ENCODE measurements around the gene GRIN2D.

The GRIN2D gene

DNA sequence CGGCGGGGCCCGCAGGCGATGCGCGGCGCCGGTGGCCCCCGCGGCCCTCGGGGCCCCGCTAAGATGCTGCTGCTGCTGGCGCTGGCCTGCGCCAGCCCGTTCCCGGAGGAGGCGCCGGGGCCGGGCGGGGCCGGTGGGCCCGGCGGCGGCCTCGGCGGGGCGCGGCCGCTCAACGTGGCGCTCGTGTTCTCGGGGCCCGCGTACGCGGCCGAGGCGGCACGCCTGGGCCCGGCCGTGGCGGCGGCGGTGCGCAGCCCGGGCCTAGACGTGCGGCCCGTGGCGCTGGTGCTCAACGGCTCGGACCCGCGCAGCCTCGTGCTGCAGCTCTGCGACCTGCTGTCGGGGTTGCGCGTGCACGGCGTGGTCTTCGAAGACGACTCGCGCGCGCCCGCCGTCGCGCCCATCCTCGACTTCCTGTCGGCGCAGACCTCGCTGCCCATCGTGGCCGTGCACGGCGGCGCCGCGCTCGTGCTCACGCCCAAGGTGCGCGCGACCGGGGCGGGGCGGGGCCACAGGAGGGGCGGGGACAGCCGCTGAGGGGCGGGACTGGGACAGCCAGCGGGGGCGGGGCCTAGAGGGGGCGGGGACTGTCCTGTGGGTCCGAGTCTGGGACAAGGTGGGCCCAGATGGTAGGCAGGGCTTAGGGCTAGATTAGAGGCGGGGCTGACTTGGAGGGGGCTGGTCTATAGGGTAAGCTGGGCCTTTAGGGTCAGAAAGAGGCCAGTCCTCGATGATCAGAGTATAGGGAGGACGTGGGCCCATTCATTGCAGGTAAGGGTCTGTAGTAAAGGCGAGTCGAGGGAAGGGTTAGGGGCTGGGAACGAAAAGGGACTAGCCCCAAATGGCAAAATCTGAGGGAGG, 5.1 kb downstream of the GRIN2D start:
- peak; percentile 85 for DNase-seq

DNA sequence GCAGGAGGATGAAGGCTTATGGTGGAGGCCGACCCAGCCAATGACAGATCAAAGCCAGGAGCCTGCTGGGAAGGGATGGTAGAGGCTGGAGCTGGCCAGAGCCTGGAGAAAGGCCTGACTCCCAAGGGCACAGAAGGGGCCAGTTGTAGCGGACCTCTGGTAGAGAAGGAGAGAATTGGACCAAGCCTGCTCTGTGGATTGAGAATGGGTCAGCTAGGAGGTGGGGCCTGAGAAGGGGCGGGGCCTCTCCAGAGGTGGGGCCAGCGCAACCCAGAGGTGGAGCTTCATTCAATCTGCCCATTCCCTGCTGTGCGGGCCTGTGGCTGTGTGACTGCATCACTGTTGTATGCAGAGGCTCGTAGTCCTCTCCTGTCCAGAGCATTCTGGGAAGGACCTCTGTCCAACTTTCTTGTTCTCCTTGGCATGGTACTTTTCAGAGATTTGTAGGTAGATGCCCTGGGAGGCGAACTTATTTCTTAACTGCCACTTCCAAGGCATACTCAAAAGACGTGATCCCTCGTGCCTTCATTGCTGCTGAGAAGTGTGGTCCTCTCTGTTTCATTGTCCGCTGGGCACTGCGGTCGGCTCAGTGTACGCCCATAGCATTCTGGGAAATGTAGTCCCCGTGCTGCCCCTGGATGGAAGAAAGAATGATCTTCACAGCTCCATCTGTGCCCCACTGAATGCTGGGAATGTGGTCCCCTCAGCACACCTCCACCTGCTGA, 6.7 kb downstream of the GRIN2D start:
- peak; percentile 97 for DNase-seq

DNA sequence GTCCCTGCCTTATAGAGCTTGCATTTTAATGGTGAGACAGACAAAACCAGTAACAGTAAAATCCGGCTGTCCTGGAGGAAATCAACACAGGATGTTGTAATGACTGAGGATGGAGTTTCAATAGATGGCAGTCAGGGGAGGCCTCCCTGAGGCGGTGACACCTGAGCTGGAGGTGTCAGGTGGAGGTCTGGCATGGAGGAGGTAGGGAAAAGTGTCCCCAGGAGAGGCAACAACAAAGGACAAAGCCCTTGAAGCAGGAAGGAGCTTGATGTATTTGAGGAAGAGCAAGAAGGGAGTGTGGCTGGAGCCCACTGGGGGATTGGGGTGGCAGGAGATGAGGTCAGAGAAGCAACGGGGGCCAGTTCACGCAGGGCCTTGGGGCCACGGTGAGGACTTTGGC, 7.8 kb downstream of the GRIN2D start:
- DNase-seq: peak; percentile 44

DNA sequence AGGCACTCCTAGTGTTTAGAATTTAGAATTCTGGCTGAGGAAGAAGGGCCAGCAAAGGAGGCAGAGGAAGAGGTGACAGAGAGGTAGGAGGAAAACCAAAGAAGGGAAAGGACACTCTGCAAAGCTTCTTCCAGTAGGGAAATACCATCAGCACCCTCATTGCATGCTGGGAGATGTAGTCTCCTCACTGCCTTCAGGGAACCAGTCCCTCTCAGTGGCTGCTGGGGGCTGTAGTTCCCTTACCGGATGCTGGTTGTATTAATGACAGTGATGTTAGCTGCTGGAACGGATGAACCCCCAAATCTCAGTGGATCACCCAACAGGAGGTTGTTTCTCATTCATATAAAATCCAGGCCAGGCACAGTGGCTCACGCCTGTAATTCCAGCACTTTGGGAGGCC, 10.1 kb downstream of the GRIN2D start:
- DNase-seq: peak; percentile 51

DNA sequence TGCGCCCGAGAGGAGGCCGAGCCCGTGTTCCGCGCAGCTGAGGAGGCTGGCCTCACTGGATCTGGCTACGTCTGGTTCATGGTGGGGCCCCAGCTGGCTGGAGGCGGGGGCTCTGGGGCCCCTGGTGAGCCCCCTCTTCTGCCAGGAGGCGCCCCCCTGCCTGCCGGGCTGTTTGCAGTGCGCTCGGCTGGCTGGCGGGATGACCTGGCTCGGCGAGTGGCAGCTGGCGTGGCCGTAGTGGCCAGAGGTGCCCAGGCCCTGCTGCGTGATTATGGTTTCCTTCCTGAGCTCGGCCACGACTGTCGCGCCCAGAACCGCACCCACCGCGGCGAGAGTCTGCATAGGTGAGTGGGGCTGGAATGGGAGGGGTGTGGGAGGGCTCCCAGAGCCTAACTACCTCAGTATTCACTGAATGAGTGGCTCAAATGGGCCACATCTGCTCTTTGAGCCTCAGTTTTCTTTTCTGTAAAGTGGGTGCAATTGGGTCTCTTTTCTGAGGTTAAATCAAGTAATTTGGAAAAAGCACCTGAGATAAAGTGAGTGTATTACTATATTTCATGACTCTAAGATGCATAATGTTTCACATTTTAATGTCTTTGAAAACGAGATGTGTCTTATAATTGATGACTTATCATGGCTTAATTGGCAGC, 11.7 kb downstream of the GRIN2D start:
- no peak for DNase-seq

DNA sequence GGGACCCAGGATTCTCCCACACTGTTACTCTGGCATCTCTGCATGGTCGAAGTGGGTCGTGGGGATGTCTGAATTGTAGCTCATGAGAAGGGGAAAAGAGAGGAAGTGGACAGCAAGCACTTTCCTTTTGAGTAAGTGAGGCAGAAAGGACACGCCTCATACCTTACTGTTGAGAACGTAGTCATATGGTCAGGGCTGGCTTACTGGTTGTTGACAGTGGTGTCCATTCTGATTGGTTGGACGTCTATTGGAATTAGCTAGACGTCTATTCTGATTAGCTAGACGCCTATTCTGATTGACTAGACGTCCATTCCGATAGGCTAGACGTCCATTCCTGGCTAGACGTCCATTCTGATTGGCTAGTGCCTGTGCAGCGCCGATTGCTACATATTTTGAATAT, 12.4 kb downstream of the GRIN2D start:
- no peak for DNase-seq

DNA sequence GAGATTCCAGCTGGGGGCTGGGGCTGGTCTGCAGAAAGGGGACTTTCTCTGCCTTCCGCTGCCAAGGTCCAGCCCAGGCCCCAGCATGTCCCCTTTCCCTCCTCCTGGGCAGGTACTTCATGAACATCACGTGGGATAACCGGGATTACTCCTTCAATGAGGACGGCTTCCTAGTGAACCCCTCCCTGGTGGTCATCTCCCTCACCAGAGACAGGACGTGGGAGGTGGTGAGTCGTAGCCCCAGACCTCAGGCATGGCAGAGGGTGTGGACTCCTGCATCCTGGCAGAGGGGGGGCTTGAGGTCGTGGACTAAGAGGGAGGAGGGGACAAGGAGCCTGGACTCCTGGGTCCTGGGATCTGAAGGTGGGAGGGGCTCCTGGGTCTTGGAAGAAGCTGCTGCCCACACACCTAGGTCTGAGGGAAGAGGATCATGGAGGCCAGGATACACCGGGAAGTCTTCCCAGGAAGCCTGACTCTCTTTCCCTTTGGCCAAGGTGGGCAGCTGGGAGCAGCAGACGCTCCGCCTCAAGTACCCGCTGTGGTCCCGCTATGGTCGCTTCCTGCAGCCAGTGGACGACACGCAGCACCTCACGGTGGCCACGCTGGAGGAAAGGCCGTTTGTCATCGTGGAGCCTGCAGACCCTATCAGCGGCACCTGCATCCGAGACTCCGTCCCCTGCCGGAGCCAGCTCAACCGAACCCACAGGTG, 20.6 kb downstream of the GRIN2D start:
- no peak for DNase-seq

DNA sequence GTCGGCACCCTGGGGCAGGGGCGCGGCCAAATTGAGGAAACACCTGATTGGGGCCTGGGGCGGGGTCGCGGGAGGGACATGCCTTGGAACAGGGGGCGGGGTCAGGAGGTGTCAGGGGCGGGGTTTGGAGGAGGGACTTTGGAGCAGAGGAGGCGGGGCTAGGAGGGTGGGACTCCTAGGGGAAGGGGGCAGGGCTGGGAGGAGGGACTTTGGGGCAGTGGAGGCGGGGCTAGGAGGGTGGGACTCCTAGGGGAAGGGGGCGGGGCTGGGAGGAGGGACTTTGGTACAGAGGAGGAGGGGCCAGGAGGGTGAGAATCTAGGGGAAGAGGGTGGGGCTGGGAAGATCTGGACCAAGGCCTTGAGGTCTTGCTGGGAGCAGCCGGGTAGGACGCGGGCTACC, 21.9 kb downstream of the GRIN2D start:
- peak; percentile 51 for DNase-seq

DNA sequence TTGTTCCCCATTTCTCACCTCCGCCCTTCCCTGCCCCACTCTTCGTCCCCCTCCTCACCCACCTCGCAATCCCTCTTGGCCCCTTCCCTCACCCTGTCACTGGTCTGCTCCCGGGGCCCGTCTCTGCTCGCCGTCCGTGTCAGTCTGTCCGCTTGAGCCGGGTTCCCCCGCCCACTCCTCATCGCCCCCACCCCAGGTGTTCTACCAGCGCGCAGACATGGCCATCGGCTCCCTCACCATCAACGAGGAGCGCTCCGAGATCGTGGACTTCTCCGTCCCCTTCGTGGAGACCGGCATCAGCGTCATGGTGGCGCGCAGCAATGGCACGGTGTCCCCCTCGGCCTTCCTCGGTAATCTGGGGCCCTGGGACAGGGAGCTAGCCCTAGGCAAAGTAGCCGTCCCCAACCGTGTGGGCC, 22.3 kb downstream of the GRIN2D start:
- no peak for DNase-seq

DNA sequence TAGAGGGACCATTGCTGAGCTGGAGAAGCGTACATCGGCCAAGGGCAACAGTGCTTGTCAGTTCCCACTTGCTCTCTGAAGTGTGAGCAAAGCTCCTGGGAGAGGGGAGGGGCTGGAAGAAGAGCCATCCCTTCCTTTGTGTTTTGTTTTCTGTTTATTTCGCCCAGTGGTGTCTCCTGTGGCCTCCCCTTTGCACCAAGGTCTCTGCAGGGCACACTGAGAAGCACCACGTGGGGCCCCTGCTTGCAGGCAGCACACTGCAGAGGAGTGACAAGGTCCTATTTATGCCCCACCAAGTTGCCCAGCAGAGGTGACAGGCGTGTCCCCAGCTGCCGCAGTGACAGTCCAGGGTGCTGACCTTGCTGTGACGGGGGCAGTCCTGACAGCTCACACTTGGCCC, 24.0 kb downstream of the GRIN2D start:
- DNase-seq: no peak

DNA sequence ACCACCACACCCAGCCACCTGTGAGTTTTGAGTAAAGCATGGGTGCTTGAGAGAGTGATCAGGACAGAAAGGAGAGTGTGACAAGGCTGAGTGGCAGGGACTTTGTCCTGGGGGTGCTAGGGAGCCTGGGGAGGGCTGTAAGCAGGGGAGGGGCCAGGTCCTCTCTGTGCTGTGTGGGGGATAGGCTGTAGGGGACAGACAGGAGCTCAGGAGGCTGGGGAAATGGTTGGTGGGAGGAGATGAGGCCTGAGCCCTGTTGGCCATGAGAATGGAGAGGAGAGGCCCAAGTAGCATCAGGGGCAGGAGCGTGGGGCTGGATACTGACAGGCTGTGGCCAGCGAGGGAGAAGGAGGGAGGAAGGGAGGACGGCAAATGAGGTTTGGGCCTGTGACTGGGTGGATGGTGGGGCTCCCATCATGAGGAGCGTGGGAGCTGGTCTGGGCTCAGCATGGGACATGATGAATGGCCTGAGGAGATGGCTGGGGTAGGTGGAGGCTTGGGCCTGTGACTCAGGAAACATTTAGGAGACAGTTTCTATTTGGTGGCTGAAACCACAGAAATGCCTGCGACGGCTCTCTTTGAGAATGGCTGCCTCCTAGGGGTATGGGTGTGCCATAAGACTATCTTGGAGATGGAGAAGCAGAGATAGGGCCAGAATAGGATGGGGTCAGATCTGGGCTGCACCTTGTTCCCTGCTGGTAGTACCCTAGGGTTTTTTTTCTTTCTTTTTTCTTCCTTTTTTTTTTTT, 25.0 kb downstream of the GRIN2D start:
- no peak for DNase-seq

DNA sequence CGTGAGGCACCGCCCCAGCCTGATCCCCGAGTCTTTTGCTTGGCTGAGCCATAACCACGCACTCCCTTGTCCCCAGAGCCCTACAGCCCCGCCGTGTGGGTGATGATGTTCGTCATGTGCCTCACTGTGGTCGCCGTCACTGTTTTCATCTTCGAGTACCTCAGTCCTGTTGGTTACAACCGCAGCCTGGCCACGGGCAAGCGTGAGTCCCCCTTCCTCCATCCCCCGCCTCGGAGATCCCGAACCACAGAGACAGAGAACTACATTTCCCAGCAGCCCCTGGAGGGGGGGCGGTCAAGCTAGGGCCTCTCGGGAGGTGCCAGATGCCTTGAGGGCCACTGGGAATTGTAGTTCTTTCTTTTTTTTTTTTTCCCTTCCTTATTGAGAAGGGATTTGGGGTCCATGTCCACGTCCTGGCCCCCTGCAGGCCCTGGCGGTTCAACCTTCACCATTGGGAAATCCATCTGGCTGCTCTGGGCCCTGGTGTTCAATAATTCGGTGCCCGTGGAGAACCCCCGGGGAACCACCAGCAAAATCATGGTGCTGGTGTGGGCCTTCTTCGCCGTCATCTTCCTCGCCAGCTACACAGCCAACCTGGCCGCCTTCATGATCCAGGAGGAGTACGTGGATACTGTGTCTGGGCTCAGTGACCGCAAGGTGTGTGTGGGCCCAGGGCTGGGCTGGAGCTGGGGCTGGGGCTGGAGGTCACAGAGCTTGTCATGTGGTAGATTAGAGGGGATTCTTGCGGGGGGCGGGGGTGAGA, 25.9 kb downstream of the GRIN2D start:
- DNase-seq: no peak

DNA sequence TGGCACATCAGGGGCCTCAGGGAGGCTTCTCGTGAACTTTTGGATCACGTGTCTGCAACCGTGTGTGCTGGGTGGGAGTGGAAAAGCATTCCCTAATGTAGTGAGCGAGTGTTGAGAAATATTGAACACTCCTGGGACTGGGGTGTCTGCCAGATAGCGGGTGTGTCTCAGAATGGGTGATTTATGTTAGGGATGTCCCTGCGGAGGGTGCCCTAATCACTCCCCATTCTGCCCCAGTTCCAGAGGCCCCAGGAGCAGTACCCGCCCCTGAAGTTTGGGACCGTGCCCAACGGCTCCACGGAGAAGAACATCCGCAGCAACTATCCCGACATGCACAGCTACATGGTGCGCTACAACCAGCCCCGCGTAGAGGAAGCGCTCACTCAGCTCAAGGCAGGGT, 28.1 kb downstream of the GRIN2D start:
- DNase-seq: no peak

DNA sequence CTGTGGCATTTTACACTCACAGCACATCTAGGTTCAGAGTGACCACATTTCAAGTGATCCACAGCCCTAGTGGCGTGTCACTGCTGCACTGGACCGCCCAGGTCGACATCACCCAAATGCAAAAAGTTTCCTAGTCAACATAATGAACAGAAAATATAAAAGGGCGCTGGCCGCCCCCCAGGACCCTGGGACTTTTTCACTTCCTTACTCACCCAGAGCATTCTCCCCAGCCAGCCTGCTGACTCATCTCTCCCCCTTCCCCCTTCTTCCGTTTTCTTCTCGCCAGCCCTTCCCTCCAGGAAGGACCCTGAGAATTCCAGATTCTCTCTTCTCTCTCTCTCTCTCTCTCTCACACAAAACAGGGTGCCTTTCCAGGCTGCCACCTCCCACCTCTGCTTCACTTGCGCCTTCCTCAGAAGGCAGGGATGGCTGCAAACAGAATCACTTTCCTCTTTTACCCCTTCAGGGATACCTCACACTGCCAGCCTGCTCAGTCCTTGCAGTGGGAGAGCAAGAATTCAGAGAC, 31.3 kb downstream of the GRIN2D start:
- no peak for DNase-seq

DNA sequence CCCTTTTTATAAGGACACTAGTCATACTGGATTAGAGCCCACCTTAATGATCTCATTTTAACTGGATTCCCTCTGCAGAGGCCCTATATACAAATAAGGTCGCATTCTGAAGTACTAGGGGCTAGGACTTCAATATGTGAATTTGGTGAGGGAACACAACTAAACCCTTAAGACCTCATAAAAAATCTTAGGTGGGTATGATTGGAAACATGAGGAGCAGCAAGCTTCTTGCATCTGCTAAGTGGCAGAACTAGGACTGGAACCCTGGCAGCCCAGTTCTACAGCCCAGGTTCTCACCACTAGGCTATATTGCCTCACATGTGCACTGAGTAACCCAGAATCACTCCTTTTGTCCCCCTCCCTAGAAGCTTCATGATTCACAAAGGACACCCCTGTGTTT, 35.2 kb downstream of the GRIN2D start:
- DNase-seq: no peak

DNA sequence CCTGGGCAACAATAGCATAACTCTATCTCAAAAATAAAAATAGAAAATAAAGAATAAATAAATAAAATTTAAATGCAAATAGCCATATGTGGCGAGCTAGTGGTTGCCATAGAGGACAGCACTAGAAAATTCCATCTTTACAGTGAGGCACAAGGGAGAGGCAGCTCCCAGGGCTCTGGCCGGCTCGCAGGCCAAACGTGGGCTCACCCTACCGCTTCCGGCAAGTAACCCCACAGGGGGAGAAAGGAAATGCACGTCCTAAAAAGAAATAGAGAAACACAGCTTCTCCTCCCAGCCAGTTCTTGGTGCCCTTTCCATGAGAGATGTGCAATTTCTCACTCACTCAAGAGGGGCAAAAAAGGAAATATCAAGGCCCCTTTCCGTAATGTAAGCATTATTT, 39.9 kb downstream of the GRIN2D start:
- no peak for DNase-seq

DNA sequence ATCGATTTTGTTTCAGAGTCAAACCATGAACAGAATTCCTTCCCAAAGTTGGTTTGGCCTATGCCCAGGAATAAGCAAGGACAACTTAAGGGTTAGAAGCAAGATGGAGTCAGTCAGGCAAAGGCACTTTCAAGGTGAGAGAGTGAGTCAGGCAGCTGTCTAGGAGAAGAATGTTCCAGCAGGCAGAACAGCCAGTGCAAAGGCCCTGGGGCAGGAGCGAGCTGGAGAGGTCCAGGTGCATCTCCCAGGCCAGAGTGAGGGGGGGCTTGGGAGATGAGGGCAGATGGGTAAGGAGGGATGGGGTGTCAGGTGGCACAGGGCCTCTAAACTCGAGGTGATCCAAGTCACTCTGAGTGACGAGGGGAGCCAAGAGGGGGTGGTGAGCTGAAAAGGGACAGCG, 43.1 kb downstream of the GRIN2D start:
- DNase-seq: no peak

DNA sequence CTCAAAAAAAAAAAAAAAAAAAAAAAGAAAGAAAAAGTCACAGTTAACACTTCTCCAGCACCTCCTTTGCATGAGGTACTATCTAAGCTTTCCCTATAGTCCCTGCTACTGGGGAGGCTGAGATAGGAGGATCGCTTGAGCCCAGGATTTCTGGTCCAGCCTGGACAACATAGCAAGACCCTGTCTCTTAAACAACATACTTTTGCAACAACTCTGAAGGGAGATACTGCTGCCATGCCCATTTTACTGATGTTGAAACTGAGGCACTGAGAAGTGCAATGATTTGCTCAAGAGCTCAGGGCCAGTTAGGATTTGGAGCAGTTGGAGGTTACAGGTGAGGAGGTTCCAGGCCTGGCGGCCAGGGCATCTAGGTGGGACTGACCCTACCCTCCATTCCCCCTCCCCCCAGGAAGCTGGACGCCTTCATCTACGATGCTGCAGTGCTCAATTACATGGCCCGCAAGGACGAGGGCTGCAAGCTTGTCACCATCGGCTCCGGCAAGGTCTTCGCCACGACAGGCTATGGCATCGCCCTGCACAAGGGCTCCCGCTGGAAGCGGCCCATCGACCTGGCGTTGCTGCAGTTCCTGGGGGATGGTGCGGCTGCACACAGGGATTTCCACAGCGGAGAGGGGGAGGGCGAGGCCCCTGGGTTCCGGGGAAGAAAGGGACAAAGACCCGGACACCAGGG, 48.0 kb downstream of the GRIN2D start:
- DNase-seq: no peak

DNA sequence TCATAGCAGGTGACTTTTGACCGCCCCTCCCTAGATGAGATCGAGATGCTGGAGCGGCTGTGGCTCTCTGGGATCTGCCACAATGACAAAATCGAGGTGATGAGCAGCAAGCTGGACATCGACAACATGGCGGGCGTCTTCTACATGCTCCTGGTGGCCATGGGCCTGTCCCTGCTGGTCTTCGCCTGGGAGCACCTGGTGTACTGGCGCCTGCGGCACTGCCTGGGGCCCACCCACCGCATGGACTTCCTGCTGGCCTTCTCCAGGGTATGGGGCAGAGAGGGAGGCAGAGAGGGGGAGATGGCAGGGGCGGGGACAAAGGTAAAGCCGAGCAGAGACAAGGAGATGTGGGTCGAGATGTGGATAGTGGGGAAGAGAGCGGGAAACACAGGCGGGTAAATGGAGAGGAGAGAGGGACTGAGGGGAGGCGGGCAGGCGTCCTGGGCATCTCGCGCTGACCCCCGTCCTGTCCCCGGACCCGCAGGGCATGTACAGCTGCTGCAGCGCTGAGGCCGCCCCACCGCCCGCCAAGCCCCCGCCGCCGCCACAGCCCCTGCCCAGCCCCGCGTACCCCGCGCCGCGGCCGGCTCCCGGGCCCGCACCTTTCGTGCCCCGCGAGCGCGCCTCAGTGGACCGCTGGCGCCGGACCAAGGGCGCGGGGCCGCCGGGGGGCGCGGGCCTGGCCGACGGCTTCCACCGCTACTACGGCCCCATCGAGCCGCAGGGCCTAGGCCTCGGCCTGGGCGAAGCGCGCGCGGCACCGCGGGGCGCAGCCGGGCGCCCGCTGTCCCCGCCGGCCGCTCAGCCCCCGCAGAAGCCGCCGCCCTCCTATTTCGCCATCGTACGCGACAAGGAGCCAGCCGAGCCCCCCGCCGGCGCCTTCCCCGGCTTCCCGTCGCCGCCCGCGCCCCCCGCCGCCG, 48.9 kb downstream of the GRIN2D start:
- DNase-seq: no peak

DNA sequence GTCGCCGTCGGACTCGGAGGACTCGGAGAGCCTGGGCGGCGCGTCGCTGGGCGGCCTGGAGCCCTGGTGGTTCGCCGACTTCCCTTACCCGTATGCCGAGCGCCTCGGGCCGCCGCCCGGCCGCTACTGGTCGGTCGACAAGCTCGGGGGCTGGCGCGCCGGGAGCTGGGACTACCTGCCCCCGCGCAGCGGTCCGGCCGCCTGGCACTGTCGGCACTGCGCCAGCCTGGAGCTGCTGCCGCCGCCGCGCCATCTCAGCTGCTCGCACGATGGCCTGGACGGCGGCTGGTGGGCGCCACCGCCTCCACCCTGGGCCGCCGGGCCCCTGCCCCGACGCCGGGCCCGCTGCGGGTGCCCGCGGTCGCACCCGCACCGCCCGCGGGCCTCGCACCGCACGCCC, 49.8 kb downstream of the GRIN2D start:
- DNase-seq: no peak
